NB4 (cell line): ENCODE measurements around the gene DNAJC7.

Source experiments
- CTCF ChIP-seq: IDR thresholded peaks from one replicate; pipeline ENCODE4 v1.5.1; 2012; ENCODE audit warnings: low read depth, low read length
- MAX ChIP-seq: IDR thresholded peaks from 2 replicates; pipeline ENCODE4 v1.6.1; 2011; ENCODE audit warnings: low read depth, low read length
- MYC ChIP-seq: IDR thresholded peaks from 2 replicates; pipeline ENCODE4 v1.6.1; 2011; ENCODE audit warnings: low read depth, low read length

- no peak for TF ChIP-seq CTCF
- no peak for TF ChIP-seq MYC
- no peak for TF ChIP-seq MAX
Observed at GRCh38 chr17:41968676-41969075, 48.6 kb downstream of the DNAJC7 start.
